SK-N-SH (cell line): Measurements from ENCODE around the gene RPL7A. TPM values are rescaled to one million over a fixed set of nuclear protein-coding genes. Genes with fewer than 3 reads are reported as not detected.

ENCODE experiments used
- CTCF ChIA-PET: fragments of 300-600, 350-600 bp; formaldehyde crosslinking; extraction: SDS; loops from one replicate; lab custom pipeline; 2021; lab: Yijun Ruan, JAX
- POLR2A ChIA-PET: fragments of 350-600 bp; sonication (Branson Sonifier 250); formaldehyde crosslinking; extraction: SDS; loops from one replicate; lab custom pipeline; 2020; ENCODE audit warnings: antibody characterized with exemption, inconsistent platforms; lab: Yijun Ruan, JAX
- DNase-seq: peaks from one replicate; pipeline ENCODE4 v3.0.0; 2012
- H2AFZ ChIP-seq: fragments of 200-600 bp; sonication (generic); 2 replicates; pipeline ENCODE4 v1.8.1; 2016; ENCODE audit warnings: antibody characterized with exemption, mild to moderate bottlenecking, low read depth
- H3F3A ChIP-seq: fragments of 200-600 bp; sonication (generic); replicated peaks from 2 replicates; pipeline ENCODE3; 2016; ENCODE audit warnings: antibody characterized with exemption, mild to moderate bottlenecking; ENCODE audit not compliant: insufficient read depth
- H3K27ac ChIP-seq, 2 experiments: fragments of 200-500 bp in 1 of 2; fragments of 200-600 bp in 1 of 2; sonication (Bioruptor generic) in 1 of 2; sonication (generic), shearing (Covaris generic) in 1 of 2; 2 replicates each; pipeline versions ENCODE4 v1.5.1 to v1.6.1; 2014 to 2016; ENCODE audit warnings: low read depth in 2 of 2, inconsistent platforms in 1 of 2, low read length in 1 of 2, mild to moderate bottlenecking in 1 of 2, mixed read lengths in 1 of 2
- H3K27me3 ChIP-seq: fragments of 200-600 bp; sonication (generic), shearing (Covaris generic); 2 replicates; pipeline ENCODE4 v1.6.1; 2016; ENCODE audit warnings: mixed run types; ENCODE audit not compliant: insufficient read depth
- H3K36me3 ChIP-seq, 2 experiments: fragments of 200-500 bp in 1 of 2; fragments of 200-600 bp in 1 of 2; sonication (Bioruptor generic) in 1 of 2; sonication (generic) in 1 of 2; replicated peaks in 1 of 2; 2 replicates each; pipeline versions ENCODE3 to v1.5.1; 2014 to 2016; ENCODE audit warnings: low read length in 1 of 2, mild to moderate bottlenecking in 1 of 2; ENCODE audit not compliant: insufficient read depth in 2 of 2, control insufficient read depth in 1 of 2
- H3K4me1 ChIP-seq, 2 experiments: fragments of 200-500 bp in 1 of 2; fragments of 200-600 bp in 1 of 2; sonication (Bioruptor generic) in 1 of 2; sonication (generic), shearing (Covaris generic) in 1 of 2; 2 replicates each; pipeline versions ENCODE4 v1.5.1 to v1.6.1; 2014 to 2016; ENCODE audit warnings: low read depth in 1 of 2, low read length in 1 of 2, mixed run types in 1 of 2; ENCODE audit not compliant: insufficient read depth in 2 of 2, control insufficient read depth in 1 of 2
- H3K4me2 ChIP-seq: fragments of 200-600 bp; sonication (generic), shearing (Covaris generic); 2 replicates; pipeline ENCODE4 v1.6.1; 2017; ENCODE audit warnings: mixed run types
- H3K4me3 ChIP-seq, 2 experiments: fragments of 200-500 bp in 1 of 2; fragments of 200-600 bp in 1 of 2; sonication (Bioruptor generic) in 1 of 2; sonication (generic), shearing (Covaris generic) in 1 of 2; 2 replicates each; pipeline versions ENCODE4 v1.5.1 to v1.8.1; 2014 to 2016; ENCODE audit warnings: low read depth in 2 of 2, inconsistent platforms in 1 of 2, low read length in 1 of 2, mild to moderate bottlenecking in 1 of 2, mixed read lengths in 1 of 2, moderate library complexity in 1 of 2
- H3K79me2 ChIP-seq: fragments of 200-600 bp; sonication (generic); 2 replicates; pipeline ENCODE4 v1.8.1; 2017; ENCODE audit warnings: mild to moderate bottlenecking; ENCODE audit not compliant: insufficient read depth
- H3K9ac ChIP-seq: fragments of 200-600 bp; sonication (generic); 2 replicates; pipeline ENCODE4 v1.6.1; 2017; ENCODE audit warnings: mixed run types
- H3K9me2 ChIP-seq: fragments of 200-600 bp; sonication (generic); 2 replicates; pipeline ENCODE4 v1.6.1; 2017; ENCODE audit warnings: mixed run types
- H3K9me3 ChIP-seq: fragments of 200-600 bp; sonication (generic); 2 replicates; pipeline ENCODE4 v1.6.1; 2017; ENCODE audit warnings: mixed run types, mild to moderate bottlenecking, moderate library complexity
- H4K20me1 ChIP-seq: fragments of 200-600 bp; sonication (generic); 2 replicates; pipeline ENCODE4 v1.6.1; 2017; ENCODE audit warnings: mild to moderate bottlenecking, mixed run types; ENCODE audit not compliant: insufficient read depth
- CHD2 ChIP-seq: fragments of 150-350 bp; IDR thresholded peaks from 2 replicates; pipeline ENCODE4 v1.6.1; 2018; ENCODE audit warnings: low read length; ENCODE audit not compliant: partially characterized antibody
- FOXM1 ChIP-seq: IDR thresholded peaks from 2 replicates; pipeline ENCODE4 v1.4.0; 2012; ENCODE audit warnings: low read depth, mild to moderate bottlenecking
- JUND ChIP-seq: IDR thresholded peaks from 2 replicates; pipeline ENCODE4 v1.4.0; 2012
- MEF2A ChIP-seq: IDR thresholded peaks from 2 replicates; pipeline ENCODE4 v1.4.0; 2012; ENCODE audit warnings: low read depth, borderline replicate concordance
- NRF1 ChIP-seq: IDR thresholded peaks from 2 replicates; pipeline ENCODE4 v1.6.1; 2012; ENCODE audit warnings: low read depth, mild to moderate bottlenecking, low read length
- PBX3 ChIP-seq: IDR thresholded peaks from 2 replicates; pipeline ENCODE4; 2012
- POLR2AphosphoS5 ChIP-seq: IDR thresholded peaks from 2 replicates; pipeline ENCODE4 v1.6.1; 2012; ENCODE audit warnings: low read depth, low read length
- RAD21 ChIP-seq: IDR thresholded peaks from 2 replicates; pipeline ENCODE4 v1.6.1; 2012; ENCODE audit warnings: mild to moderate bottlenecking, low read length
- RCOR1 ChIP-seq: fragments of 150-350 bp; IDR thresholded peaks from 2 replicates; pipeline ENCODE4 v1.6.1; 2017; ENCODE audit warnings: antibody characterized with exemption, low read length
- SIN3A ChIP-seq: IDR thresholded peaks from 2 replicates; pipeline ENCODE4 v1.6.1; 2012; ENCODE audit warnings: low read depth, mild to moderate bottlenecking, low read length, moderate library complexity, borderline replicate concordance
- SMC3 ChIP-seq: IDR thresholded peaks from 2 replicates; pipeline ENCODE4 v1.6.1; 2012; ENCODE audit warnings: low read depth, low read length, improper control_type of control experiment
- USF1 ChIP-seq: IDR thresholded peaks from 2 replicates; pipeline ENCODE4 v1.4.0; 2012; ENCODE audit warnings: low read depth, borderline replicate concordance
- ZBTB33 ChIP-seq: IDR thresholded peaks from 2 replicates; pipeline ENCODE4 v1.4.0; 2012; ENCODE audit warnings: low read depth, borderline replicate concordance
- WGBS: methylation state at CpG from one replicate; pipeline ENCODE4 v1.1.6; 2017; ENCODE audit warnings: low lambda C conversion rate; 5-methylcytosine and 5-hydroxymethylcytosine counted together
- polyA plus RNA-seq, 3 experiments: library from polyadenylated mRNA; depleted of rRNA; stranded (reverse); fragments of >200 nt; gene quantifications; 2 replicates each; pipeline ENCODE4 v1.2.3, GENCODE V29; 2012
- TF ChIP-seq, protein P1 (sequence below): IDR thresholded peaks from 2 replicates; pipeline ENCODE4 v1.6.1; 2012; ENCODE audit warnings: mild to moderate bottlenecking, low read depth, low read length, moderate library complexity

The RPL7A gene
- polyA plus RNA-seq, 1 of the 3 experiments (the other 2 are of a cell fraction), result 4,121 TPM

- TF ChIP-seq RCOR1 (no peak), SIN3A (no peak), NRF1 (no peak), POLR2AphosphoS5 (no peak), ZBTB33 (no peak), CHD2 (no peak)
Measured at GRCh38 chr9:133332381-133332730, 15.7 kb upstream of the RPL7A start (continued).

DNA sequence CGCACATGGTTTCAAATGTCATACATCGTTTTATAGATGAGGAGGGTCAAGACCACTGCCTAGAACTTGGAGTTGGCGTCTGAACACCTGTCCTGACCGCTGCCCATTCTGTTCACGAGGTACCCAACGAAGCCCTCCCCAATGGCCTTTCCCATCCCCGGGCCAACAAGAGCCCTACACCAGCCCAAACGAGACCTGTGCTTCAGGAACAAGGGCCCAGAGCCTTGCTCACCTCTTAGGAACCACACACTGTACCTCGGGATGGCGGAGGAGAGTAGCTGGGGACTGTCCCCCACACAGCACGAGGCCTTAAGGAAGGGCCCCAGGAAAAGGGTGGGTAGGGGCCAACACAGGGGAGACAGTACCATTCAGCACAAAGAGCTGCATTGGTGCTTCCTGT is 15.0 kb upstream of the RPL7A start:
- Histone ChIP-seq H3K9me2 (no peaks in the 10 kb centered on the region), H3F3A (peaks cover 21% of the 10 kb centered on the region), H3K27ac (no peak overlapping the region), H3K9me3 (no peaks in the 10 kb centered on the region), H4K20me1 (0 out of 2 replicates have a peak, but pooled peaks cover 13% of the 10 kb centered on the region), H3K9ac (no peak overlapping the region), H3K4me2 (no peak overlapping the region)
- DNase-seq, result no peak
- 97% methylated on average over 11 of the region's 11 CpGs for WGBS
- CTCF ChIA-PET, result interaction anchor here (0.6 to 4.8 kb wide), 5 partner anchors 10 to 146 kb away, joined by 3 to 33 read pairs (median 4); partner anchors contain the start of genes MED22 and RPL7A
- TF ChIP-seq JUND (no peak), RAD21 (no peak), PBX3 (no peak), SMC3 (no peak), ZBTB33 (no peak), USF1 (no peak), FOXM1 (no peak), MEF2A (no peak), RCOR1 (no peak)
- TF ChIP-seq, protein P1, sequence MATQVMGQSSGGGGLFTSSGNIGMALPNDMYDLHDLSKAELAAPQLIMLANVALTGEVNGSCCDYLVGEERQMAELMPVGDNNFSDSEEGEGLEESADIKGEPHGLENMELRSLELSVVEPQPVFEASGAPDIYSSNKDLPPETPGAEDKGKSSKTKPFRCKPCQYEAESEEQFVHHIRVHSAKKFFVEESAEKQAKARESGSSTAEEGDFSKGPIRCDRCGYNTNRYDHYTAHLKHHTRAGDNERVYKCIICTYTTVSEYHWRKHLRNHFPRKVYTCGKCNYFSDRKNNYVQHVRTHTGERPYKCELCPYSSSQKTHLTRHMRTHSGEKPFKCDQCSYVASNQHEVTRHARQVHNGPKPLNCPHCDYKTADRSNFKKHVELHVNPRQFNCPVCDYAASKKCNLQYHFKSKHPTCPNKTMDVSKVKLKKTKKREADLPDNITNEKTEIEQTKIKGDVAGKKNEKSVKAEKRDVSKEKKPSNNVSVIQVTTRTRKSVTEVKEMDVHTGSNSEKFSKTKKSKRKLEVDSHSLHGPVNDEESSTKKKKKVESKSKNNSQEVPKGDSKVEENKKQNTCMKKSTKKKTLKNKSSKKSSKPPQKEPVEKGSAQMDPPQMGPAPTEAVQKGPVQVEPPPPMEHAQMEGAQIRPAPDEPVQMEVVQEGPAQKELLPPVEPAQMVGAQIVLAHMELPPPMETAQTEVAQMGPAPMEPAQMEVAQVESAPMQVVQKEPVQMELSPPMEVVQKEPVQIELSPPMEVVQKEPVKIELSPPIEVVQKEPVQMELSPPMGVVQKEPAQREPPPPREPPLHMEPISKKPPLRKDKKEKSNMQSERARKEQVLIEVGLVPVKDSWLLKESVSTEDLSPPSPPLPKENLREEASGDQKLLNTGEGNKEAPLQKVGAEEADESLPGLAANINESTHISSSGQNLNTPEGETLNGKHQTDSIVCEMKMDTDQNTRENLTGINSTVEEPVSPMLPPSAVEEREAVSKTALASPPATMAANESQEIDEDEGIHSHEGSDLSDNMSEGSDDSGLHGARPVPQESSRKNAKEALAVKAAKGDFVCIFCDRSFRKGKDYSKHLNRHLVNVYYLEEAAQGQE, result no peak
- TF ChIP-seq, all 33 proteins: peak for 0
- Histone ChIP-seq H3K4me1 (peaks cover 8 to 15% of the 10 kb centered on the region in 2 experiments; a peak in 1 of 4 replicates), H3K27me3 (no peaks in the 10 kb centered on the region), H3K79me2 (peaks cover 27% of the 10 kb centered on the region), H2AFZ (no peak overlapping the region), H3K36me3 (peaks cover 38 to 46% of the 10 kb centered on the region in 2 experiments), H3K4me3 (no peak overlapping the region)
- POLR2A ChIA-PET, result interaction anchor here (3.8 kb wide), 1 partner anchor 15 kb away, joined by 16 read pairs; the partner anchor contains the start of genes MED22 and RPL7A
